Measurements from ENCODE around the gene SCN10A.

SCN10A gene

DNA sequence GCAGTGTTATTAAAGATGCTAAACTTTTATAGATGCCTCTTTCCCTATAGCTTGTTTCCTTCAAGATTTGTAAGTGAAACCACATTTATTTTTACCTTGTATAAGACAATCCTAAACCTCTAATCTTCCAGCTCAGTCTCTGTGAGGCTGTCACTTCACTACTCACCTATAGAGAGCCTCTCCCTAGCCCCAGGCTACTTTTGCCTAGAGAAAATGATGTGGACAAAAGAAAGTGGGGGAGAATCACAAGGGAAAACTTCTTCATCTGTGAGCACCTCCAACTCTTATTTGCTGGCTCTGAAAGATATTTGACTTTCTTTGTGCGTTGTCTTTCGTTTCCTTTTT, 91.7 kb downstream of the SCN10A start:
- no peak overlapping the region for H3K27ac ChIP-seq
- TF ChIP-seq, protein P1, sequence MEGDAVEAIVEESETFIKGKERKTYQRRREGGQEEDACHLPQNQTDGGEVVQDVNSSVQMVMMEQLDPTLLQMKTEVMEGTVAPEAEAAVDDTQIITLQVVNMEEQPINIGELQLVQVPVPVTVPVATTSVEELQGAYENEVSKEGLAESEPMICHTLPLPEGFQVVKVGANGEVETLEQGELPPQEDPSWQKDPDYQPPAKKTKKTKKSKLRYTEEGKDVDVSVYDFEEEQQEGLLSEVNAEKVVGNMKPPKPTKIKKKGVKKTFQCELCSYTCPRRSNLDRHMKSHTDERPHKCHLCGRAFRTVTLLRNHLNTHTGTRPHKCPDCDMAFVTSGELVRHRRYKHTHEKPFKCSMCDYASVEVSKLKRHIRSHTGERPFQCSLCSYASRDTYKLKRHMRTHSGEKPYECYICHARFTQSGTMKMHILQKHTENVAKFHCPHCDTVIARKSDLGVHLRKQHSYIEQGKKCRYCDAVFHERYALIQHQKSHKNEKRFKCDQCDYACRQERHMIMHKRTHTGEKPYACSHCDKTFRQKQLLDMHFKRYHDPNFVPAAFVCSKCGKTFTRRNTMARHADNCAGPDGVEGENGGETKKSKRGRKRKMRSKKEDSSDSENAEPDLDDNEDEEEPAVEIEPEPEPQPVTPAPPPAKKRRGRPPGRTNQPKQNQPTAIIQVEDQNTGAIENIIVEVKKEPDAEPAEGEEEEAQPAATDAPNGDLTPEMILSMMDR (conservative IDR thresholded peaks at IDR 0.05) = no peak

DNA sequence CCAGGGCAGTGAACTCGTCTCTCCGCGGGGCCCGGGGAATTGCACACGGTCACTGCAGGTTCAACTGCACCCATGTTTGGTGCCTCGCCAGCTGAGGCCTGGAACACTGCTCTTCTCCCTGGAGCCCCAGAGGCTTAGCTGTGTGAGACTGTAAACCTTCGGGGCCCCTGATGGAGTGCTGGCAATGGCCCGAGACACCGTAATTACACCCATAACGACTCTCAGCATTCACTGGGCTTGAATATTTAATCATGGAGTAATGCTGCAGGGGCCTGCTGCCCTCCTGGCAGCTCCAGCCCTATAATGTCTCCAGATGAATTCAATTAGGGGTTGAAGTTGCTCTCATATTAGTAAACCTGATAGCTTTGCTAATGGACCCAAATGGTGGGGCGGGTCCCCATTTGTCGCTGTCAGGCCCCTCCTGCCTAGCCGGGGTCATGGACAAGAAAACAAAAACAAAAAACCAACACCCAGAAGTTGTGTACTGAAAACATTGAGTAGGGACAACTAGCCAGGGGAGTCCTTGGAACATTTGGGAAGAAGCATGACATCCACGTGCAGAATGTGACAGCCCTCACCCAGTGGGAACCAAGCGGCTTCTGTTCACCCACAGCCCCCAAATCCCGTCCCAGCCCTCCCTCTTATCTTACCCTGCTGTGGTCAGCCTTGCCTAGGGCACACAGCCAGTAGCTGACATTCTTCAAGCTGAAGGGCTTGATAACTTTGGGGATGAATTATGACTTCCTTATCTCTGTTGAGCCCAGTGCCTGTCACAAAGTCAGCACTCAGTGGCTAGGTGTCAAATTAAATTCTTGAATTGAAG, 92.2 kb downstream of the SCN10A start:
- TF ChIP-seq, protein P1 (conservative IDR thresholded peaks at IDR 0.05) = no peak
- TF ChIP-seq ZFX (IDR thresholded peaks at IDR 0.05) = no peak
- H3K27ac ChIP-seq = no peak overlapping the region

DNA sequence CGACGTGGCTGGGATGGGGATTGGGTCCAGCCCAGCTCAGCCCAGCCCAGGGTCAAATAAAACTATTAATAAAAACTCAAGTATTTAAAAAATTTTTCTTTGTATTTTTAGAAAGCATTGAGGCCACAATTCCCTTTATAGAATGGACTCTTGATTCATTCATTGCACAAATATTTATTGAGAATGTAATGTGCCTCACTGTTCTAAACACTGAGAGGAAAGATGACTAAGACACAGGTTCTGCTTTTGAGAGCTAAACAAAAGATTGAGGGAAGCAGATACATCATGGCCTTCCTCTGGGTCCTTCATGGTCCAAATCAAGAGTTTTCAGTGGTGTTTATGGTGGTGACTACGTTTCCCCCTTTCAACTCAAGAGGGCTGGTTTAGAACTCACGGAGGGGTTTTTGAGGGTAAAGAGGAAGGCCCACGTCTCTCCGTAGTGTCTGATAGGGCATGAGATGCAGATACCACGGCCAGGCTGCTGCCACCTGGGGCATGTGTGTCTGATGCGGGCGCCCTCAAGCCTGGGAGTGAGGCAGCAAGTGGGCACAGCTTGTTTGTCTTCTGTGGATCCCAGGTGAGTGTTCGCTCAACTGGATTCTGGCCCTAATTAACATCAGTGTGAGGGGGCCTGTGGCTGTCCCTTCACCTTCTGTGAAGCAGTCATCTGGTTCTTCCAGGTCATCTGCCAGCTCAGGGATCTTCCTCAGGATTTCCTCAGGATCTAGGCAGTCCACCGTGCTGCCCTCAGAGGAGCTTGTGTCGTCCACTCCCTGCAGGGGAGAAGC, 93.0 kb downstream of the SCN10A start:
- H3K27ac ChIP-seq = no peak overlapping the region
- TF ChIP-seq ZFX (IDR thresholded peaks at IDR 0.05) = no peak
- TF ChIP-seq, protein P1 (conservative IDR thresholded peaks at IDR 0.05) = no peak

DNA sequence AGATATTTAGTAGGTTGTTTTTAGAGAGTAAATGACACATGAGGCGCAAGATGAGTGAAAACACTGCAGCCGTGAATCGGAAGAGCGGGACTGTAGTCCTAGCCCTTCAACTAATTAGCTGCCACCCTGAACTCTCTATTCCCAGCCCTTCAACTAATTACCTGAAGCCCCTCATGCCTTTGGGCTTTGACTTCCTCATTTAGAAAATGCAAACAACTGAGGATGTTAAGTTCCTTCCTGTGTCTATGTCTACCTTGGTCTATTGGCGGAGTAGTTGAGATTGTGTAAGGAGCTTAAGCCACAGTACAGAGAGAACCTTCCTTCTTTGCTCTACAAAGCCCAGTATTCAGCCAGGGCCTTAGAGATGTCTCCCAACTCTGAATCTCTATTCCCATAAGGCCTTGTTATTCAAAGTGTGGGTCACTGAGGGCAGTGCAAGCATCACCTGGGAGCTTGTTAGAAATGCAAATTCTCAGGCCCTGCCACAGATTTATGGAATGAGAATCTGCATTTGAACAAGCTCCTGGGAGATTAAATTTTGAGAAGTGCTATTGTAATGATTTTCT, 94.7 kb downstream of the SCN10A start:
- TF ChIP-seq, protein P1 (conservative IDR thresholded peaks at IDR 0.05) = no peak
- no peak for TF ChIP-seq ZFX (IDR thresholded peaks at IDR 0.05)

DNA sequence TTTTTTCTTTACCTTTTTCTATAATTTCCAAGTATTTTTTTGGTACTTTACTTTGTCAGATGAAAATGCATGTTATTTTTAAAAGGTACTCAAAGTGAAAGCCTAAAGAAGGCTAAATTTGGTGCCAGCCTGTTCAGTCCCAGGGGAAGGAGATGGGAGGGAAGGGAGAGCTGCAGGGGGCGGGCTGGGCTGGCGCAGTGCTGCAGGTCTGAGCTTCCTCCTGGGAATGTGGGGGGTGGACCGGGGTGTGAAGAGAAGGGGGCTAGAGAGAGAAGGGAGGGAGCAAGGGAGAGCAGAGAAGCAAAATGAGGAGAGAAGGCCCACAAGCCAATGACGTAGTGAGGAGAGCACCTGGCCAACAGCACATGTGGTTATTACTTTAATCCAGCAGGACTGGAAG, 95.6 kb downstream of the SCN10A start:
- TF ChIP-seq ZFX (IDR thresholded peaks at IDR 0.05) = no peak
- TF ChIP-seq, protein P1 (conservative IDR thresholded peaks at IDR 0.05) = no peak
- no peak overlapping the region for H3K27ac ChIP-seq

More for the DNA sequence above, 94.7 kb downstream of the SCN10A start:
- H3K27ac ChIP-seq = no peak overlapping the region

DNA sequence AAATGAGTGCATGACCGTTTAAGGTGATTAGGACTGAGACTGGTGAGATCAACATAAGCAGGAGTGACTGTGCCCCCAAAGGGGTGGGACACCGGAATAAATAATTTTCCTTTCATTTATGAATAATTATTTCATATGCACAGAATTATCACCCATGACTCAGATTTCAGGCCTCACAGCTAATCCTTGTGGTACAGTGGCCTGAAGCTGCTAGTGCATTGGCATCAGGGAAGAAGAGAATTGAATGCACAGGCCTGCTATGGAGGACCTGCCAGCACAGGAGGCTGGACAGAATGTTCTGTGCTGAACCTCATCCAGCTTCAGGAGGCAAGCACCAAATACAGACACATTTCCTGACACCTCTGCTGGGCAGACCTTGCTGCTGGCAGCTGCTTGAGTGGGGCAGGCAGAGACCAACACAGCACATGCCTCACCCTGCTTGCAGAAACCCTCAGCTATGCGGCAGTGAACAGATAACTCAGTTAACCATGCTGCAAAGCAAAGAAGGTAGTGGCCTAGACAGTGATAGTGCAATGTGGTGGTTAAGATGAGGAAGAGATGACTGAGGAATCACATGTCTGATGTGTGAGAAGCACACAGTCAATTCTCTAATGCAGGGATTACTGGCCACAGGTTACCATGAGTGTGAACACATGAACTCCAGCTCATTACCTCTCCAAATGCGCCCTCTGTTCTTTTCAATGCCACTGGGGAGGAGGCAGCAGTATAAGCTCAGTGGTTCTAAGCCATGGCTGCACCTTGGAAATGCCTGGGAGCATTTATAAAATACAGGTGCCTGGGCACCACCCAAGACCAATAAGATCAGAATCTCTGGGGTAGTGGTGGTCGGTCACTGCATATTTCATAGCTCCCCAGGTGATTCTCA, 98.4 kb downstream of the SCN10A start:
- no peak for TF ChIP-seq ZFX (IDR thresholded peaks at IDR 0.05)
- TF ChIP-seq, protein P1 (conservative IDR thresholded peaks at IDR 0.05) = no peak
- H3K27ac ChIP-seq = no peak overlapping the region

Data from C4-2B (cell line).